Renal cortex interstitium (tissue), 11 donors: ENCODE measurements around the gene NPAS3. TPM values are rescaled to one million over a fixed set of nuclear protein-coding genes. Genes with fewer than 3 reads are reported as not detected.

Source experiments
- DNase-seq, 11 donors: peaks; one replicate each; pipeline ENCODE4 v3.0.0-alpha.2; 2013; ENCODE audit warnings: low read depth in 9 of 11, low spot score in 4 of 11; ENCODE audit errors: extremely low read depth in 1 of 11
- polyA plus RNA-seq, 3 donors: library from polyadenylated mRNA; unstranded; fragments of 120-200 nt; gene quantifications; one replicate each; pipeline ENCODE4 v1.2.1, GENCODE V29; 2013; ENCODE audit not compliant: insufficient read length in 3 of 3

Gene NPAS3
- polyA plus RNA-seq, 3 donors = 6.3 to 8.9 (median 8.7) TPM

- no peak for DNase-seq
Observed at GRCh38 chr14:33642691-33643244, 704.1 kb downstream of the NPAS3 start.

GRCh38 chr14:33643426-33644181 lies 704.9 kb downstream of the NPAS3 start:
- DNase-seq = no peak

GRCh38 chr14:33646692-33647260 lies 708.1 kb downstream of the NPAS3 start:
- DNase-seq = no peak

GRCh38 chr14:33647385-33647786 lies 708.7 kb downstream of the NPAS3 start:
- DNase-seq = no peak

GRCh38 chr14:33650430-33650829 lies 711.8 kb downstream of the NPAS3 start:
- no peak for DNase-seq

GRCh38 chr14:33652566-33653307 lies 714.1 kb downstream of the NPAS3 start:
- no peak for DNase-seq

- no peak for DNase-seq
Observed at GRCh38 chr14:33653308-33653695, 714.6 kb downstream of the NPAS3 start.

GRCh38 chr14:33655421-33655820 lies 716.7 kb downstream of the NPAS3 start:
- DNase-seq = no peak

GRCh38 chr14:33657476-33657875 lies 718.8 kb downstream of the NPAS3 start:
- no peak for DNase-seq

GRCh38 chr14:33660248-33660647 lies 721.6 kb downstream of the NPAS3 start:
- no peak for DNase-seq

GRCh38 chr14:33661101-33661500 lies 722.4 kb downstream of the NPAS3 start:
- DNase-seq = no peak

- DNase-seq = no peak
Observed at GRCh38 chr14:33668066-33668465, 729.4 kb downstream of the NPAS3 start.

GRCh38 chr14:33669111-33669510 lies 730.4 kb downstream of the NPAS3 start:
- DNase-seq = no peak

GRCh38 chr14:33670235-33670634 lies 731.6 kb downstream of the NPAS3 start:
- no peak for DNase-seq

GRCh38 chr14:33671556-33671955 lies 732.9 kb downstream of the NPAS3 start:
- no peak for DNase-seq

GRCh38 chr14:33674927-33675326 lies 736.2 kb downstream of the NPAS3 start:
- no peak for DNase-seq

GRCh38 chr14:33675415-33676130 lies 736.9 kb downstream of the NPAS3 start:
- DNase-seq = no peak

- peak in 3 of 11 donors; percentile 10 to 19 (median 11) for DNase-seq
Observed at GRCh38 chr14:33676135-33676566, 737.5 kb downstream of the NPAS3 start.

GRCh38 chr14:33676891-33677290 lies 738.2 kb downstream of the NPAS3 start:
- no peak for DNase-seq
